CD4-positive, alpha-beta T cell treated with Interleukin-4 for 4 hours (primary cell): Measurements from ENCODE around the gene ANKRD28.

Source experiments
- DNase-seq: peaks from one replicate; pipeline ENCODE4 v3.0.0-alpha.2; 2020

Gene ANKRD28

GRCh38 chr3:15714448-15714847 lies 83.3 kb downstream of the ANKRD28 start:
- no peak for DNase-seq

DNA sequence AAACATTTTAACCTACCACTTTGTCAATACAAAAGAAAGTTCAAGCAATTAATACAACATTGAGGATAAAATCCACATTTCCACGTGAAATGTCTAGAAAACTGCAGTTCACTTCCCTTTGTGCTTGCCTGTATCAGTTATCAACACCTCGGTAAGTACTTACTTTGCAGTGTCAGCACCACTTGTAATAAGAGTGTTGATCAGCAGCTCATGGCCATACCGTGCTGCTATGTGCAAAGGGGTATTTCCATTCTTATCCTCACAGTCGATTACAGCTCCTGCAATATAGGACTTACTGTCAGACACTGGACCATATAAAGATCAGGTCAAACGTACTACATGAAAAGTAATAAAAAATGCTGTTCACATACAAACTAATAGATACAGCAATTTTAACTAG lies 84.4 kb downstream of the ANKRD28 start:
- no peak for DNase-seq

DNA sequence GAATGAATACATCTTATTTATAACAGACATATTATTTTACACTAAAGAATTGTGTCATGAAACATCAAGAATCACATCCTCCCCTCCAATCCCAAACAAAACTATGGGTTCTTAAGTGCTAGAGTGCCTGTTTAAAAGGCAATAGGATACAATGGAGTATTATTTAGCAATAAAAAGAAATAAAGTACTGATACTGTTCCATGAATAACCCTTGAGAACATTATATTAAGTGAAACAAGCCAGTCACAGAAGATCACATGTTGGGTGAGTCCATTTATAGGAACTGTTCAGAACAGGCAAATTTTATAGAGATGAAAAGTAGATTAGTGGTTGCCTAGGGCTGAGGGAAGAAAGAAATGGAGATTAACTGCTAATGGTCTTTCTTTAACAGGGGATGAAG lies 86.5 kb downstream of the ANKRD28 start:
- DNase-seq = no peak

- DNase-seq = no peak
Measured at GRCh38 chr3:15708882-15709677, 88.7 kb downstream of the ANKRD28 start.

DNA sequence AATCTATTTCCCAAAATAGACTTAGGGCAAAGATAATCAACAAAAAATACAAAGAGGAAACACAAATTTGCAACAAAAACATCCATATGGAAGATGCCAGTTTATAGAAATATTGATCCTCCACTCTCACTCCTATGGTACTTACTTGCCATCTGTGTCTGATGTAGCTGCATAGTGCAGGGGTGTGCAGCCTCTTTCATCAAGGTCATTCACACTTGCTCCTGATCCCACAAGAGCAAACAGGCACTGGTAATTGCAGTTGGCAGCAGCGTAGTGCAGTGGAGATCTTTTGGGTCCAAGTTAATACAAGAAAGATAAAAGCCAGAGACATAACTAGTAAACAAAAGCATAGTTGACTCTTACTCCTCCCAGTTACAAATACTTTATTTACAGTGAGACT lies 90.0 kb downstream of the ANKRD28 start:
- DNase-seq = no peak

GRCh38 chr3:15703346-15703745 lies 94.4 kb downstream of the ANKRD28 start:
- DNase-seq = no peak

DNA sequence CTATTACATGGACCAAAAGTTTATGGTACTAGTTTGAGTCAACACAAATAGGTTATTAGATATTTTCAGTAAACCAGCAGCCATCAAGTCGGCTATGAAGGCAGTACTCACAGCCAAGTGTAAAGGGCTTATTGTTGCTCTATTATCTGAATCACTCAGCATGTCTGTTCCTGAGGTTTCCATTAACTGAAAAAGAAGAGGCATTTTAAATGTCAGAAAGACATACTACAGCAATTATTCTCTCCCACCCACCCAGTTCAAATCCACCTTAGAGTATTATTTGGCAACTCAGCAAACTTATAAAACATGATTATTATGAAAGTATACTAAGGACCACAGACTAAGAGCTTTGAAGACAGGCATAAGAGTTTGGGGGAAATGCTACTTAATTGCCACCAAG lies 103.2 kb downstream of the ANKRD28 start:
- DNase-seq = no peak

GRCh38 chr3:15693355-15693754 lies 104.4 kb downstream of the ANKRD28 start:
- DNase-seq = no peak

DNA sequence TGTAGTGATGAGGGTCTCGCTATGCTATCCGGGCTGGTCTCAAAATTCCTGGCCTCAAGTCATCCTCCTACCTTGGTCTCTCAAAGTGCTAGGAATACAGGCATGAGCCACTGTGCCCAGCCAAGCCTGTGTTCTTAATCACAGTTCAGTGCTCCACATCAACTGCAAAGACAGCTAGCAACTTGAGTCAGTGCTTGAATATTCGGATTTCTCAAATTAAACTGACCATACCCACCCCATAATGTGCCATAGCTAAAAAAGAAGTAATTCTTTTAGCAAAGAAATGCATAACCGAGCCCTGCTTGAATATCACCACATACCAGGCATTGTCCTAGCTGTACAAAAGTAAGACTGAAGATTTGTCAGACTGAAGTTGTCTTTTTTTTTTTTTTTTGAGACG lies 107.0 kb downstream of the ANKRD28 start:
- DNase-seq = no peak

DNA sequence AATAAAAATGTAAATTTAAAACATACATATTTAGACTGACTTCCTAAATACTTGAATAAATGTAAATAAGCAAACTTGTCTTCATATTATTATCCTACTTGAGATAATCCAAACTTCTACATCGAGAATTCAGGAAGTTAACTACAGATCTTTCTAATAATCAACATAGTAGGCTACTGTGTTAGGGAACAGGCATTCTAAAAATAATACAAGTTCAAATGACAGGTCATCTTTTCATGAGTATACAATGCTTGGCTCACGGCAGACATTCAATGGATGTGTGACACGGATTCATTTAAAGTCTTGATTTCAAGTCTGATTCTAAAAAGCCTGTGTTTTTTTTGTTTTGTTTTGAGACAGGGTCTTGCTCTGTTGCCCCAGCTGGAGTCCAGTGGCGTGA lies 107.5 kb downstream of the ANKRD28 start:
- no peak for DNase-seq

- DNase-seq = peak; percentile 36
Measured at GRCh38 chr3:15685927-15686326, 111.9 kb downstream of the ANKRD28 start.

GRCh38 chr3:15683253-15683652 lies 114.5 kb downstream of the ANKRD28 start:
- DNase-seq = no peak

- DNase-seq = no peak
Measured at GRCh38 chr3:15682561-15683185, 115.1 kb downstream of the ANKRD28 start.

DNA sequence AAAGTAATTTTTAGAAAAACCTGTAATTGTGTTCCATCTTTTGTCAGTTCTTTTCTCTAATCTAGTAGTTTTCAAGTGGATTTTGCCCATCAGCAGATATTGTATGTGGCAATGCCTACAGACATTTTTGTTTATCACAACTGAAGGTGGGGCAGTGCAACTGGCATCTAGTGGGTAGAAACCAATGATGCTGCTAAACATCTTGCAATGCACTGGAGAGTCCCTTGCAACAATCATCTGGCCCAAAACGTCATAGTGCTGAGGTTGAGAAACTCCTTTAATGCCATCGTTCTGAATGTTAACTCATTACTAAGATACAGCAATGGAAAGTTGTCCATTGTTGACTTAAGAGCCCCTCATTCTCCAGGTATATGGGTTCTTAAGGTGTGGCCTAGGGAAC lies 116.1 kb downstream of the ANKRD28 start:
- DNase-seq = no peak

DNA sequence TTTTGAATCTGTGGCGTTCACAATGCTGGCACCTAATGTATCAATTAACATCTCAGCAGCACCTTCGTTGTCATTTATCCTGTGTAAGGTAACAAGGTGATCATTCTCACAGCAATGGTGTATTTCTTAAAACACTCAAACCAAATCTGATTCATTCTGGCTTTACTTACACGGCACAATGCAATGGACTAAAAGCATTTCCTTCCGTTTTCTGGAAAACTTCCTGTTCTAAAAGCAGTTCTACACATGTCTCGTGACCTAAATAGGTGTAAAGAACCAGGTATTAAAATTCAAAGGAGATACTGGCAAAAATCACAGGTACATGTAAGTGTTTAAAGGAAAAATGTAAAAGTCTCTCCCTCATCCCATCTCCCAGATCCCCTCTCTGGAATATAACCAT lies 118.5 kb downstream of the ANKRD28 start:
- no peak for DNase-seq

GRCh38 chr3:15676259-15676658 lies 121.5 kb downstream of the ANKRD28 start:
- no peak for DNase-seq

DNA sequence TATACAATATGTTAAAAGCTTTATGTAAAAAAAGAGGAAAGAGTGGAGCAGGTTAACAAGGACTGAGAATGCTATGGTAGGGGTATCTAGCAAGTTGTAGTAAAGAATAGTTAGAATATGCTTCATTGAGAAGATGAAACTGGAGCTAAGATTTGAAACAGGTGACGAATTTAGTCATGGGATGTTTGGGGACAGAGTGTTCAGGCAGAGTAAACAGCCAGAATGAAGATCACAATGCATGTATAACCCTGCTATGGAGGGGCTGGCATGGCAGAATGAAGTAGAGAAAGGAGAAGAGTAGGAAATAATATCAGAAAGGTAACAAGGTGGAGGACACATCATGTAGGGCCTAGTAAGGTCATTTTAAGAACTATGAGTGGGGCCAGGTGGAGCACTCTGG lies 124.2 kb downstream of the ANKRD28 start:
- DNase-seq = no peak

GRCh38 chr3:15667484-15667883 lies 130.3 kb downstream of the ANKRD28 start:
- peak; percentile 71 for DNase-seq

DNA sequence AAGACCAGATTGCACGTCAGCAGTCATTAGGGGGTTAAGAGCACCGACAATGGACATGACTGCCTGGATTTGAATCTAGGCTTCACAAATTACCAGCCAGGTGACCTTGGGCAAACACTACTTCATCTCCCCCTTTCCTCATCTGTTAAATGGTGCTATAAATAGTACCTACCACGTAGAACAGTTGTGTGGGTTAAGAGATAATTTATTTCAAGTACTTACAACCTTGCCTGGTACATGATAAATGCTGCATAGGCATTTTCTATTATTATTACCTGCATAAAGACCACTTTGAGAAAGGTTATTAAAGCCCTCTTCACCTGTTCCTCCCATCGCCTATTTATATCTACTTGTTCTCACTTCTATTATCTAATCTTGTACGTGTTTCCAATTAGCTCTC lies 131.5 kb downstream of the ANKRD28 start:
- DNase-seq = no peak

GRCh38 chr3:15665510-15666150 lies 132.1 kb downstream of the ANKRD28 start:
- DNase-seq = no peak

GRCh38 chr3:15664144-15664543 lies 133.6 kb downstream of the ANKRD28 start:
- DNase-seq = no peak

GRCh38 chr3:15660055-15660935 lies 137.5 kb downstream of the ANKRD28 start:
- no peak for DNase-seq
